ENCODE measurements around the gene PIH1D2. TPM values are rescaled to one million over a fixed set of nuclear protein-coding genes. Genes with fewer than 3 reads are reported as not detected.

PIH1D2 gene
- total RNA-seq, 4 donors from 2014 or later, result 6.4 to 12.8 (median 11.1) TPM

DNA sequence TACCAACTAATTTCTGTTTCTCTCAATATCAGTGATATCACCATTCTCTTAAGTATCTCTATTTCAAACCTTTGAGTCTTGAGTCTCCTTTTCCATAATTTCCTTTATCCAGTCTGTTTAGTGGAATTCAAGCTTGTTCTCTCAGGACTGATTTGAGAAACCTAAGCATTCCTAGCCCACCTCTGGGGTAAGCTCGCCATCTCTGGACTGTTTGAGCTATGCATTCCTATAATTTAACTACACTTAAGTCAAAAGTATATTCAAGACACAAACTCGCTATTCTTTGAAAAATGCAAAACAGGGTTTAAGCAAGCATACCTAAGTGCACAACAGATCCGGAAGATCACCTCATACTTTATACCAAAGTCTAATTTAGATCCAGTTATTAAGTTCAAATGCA is 50.7 kb downstream of the PIH1D2 start:
- intact Hi-C loops (cut with DNase I), result no loop called here
- Histone ChIP-seq H3K27me3 (no peaks in the 10 kb centered on the region), H3K9me3 (no peaks in the 10 kb centered on the region), H3K27ac (no peak overlapping the region), H3K4me1 (peaks cover 9 to 11% of the 10 kb centered on the region in 2 donors), H3K36me3 (peaks cover 13 to 14% of the 10 kb centered on the region in 2 donors), H3K4me3 (replicated peaks in 1 of 3) (no peak overlapping the region)
- DNase-seq, result no peak
- 91 to 95% methylated on average over 3 of the region's 3 CpGs for whole genome bisulfite sequencing, 2 donors
- no peak for TF ChIP-seq POLR2A (IDR thresholded peaks at IDR 0.05)
- TF ChIP-seq, protein P1, sequence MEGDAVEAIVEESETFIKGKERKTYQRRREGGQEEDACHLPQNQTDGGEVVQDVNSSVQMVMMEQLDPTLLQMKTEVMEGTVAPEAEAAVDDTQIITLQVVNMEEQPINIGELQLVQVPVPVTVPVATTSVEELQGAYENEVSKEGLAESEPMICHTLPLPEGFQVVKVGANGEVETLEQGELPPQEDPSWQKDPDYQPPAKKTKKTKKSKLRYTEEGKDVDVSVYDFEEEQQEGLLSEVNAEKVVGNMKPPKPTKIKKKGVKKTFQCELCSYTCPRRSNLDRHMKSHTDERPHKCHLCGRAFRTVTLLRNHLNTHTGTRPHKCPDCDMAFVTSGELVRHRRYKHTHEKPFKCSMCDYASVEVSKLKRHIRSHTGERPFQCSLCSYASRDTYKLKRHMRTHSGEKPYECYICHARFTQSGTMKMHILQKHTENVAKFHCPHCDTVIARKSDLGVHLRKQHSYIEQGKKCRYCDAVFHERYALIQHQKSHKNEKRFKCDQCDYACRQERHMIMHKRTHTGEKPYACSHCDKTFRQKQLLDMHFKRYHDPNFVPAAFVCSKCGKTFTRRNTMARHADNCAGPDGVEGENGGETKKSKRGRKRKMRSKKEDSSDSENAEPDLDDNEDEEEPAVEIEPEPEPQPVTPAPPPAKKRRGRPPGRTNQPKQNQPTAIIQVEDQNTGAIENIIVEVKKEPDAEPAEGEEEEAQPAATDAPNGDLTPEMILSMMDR (IDR thresholded peaks at IDR 0.05), result no peak

DNA sequence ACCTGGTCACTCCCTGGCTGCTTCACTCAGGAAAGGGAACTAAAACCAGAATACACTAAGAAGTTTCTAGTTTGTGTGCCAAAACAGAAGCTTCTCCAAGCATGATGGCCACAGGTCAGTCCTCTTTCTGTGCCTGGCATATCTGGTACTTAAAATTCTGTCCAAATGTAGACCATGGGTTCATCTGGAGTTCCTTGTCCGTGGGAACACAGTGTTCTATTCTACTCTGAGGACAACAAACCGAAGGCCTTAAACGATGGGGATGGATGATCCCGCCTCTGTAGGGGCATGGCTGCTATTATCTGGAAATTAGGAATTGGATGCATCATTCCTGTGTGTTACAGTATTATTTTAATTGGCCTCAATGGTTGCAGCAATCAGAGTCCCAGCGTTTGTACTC is 54.8 kb downstream of the PIH1D2 start:
- Histone ChIP-seq H3K27ac (no peak overlapping the region), H3K36me3 (peaks cover 13 to 15% of the 10 kb centered on the region in 2 donors), H3K4me1 (peaks cover 2% of the 10 kb centered on the region in 2 donors), H3K9me3 (no peaks in the 10 kb centered on the region), H3K4me3 (replicated peaks in 1 of 3) (no peak overlapping the region), H3K27me3 (no peaks in the 10 kb centered on the region)
- TF ChIP-seq POLR2A (IDR thresholded peaks at IDR 0.05), result no peak
- TF ChIP-seq, protein P1 (IDR thresholded peaks at IDR 0.05), result no peak
- no peak for DNase-seq
- 89% methylated on average over 5 of the region's 5 CpGs for WGBS, 2 donors
- intact Hi-C loops (cut with DNase I), result no loop called here

Small RNA genes lying within 50 kb of the gene (small RNA-seq; reads per million reads assigned to genes)
- gene AP000907.3 (not detected), gene RNU6-893P (not detected)

Other genes starting within 250 kb of the PIH1D2 start
- 10 to 100 TPM; 35.3 to 44.9 (median 36.6) TPM for gene ALG9, start 202.4 kb downstream of the PIH1D2 start, total RNA-seq
- 1 to 10 TPM; 1.8 to 3.0 (median 2.8) TPM for gene FDXACB1, start 194.9 kb downstream of the PIH1D2 start, total RNA-seq
- gene CFAP68, start 194.5 kb downstream of the PIH1D2 start, total RNA-seq, result 10 to 100 TPM; 24.7 to 47.1 (median 38.0) TPM
- 100 to 1,000 TPM; 174 to 350 (median 250) TPM for gene CRYAB, start 162.2 kb downstream of the PIH1D2 start, total RNA-seq
- under 1 TPM in 1 of 4 donors, not detected in 3; 0.22 TPM for gene HSPB2, start 161.3 kb downstream of the PIH1D2 start, total RNA-seq
- gene C11orf52, start 155.1 kb downstream of the PIH1D2 start, total RNA-seq, result 10 to 100 TPM; 21.7 to 33.4 (median 24.9) TPM
- 10 to 100 TPM; 30.5 to 41.3 (median 38.2) TPM for gene DIXDC1, start 136.7 kb downstream of the PIH1D2 start, total RNA-seq
- 10 to 100 TPM; 33.9 to 52.0 (median 39.0) TPM for gene DLAT, start 48.6 kb downstream of the PIH1D2 start, total RNA-seq
- gene NKAPD1, start 282 bp upstream of the PIH1D2 start, total RNA-seq, result 10 to 100 TPM; 13.2 to 20.8 (median 18.8) TPM
- 10 to 100 TPM; 11.8 to 55.8 (median 27.5) TPM for gene TIMM8B, start 12.7 kb upstream of the PIH1D2 start, total RNA-seq
- 100 to 1,000 TPM; 102 to 201 (median 174) TPM for gene SDHD, start 12.9 kb upstream of the PIH1D2 start, total RNA-seq
- 10 to 100 TPM in 2 of 4 donors, 1 to 10 TPM in 2; 5.8 to 18.3 (median 9.3) TPM for gene IL18, start 90.1 kb upstream of the PIH1D2 start, total RNA-seq
- gene TEX12, start 93.4 kb upstream of the PIH1D2 start, total RNA-seq, result under 1 TPM in 1 of 4 donors, not detected in 3; 0.33 TPM
- 10 to 100 TPM in 2 of 4 donors, 1 to 10 TPM in 2; 6.6 to 15.9 (median 11.1) TPM for gene BCO2, start 101.5 kb upstream of the PIH1D2 start, total RNA-seq
- 10 to 100 TPM; 27.2 to 48.0 (median 39.3) TPM for gene PTS, start 152.4 kb upstream of the PIH1D2 start, total RNA-seq
- gene PLET1, start 186.8 kb upstream of the PIH1D2 start, total RNA-seq, result not detected

Data from thyroid gland (tissue), 4 donors.